PFSK-1 (cell line): ENCODE results near the gene NAA20.

Experiments
- POLR2AphosphoS5 ChIP-seq: IDR thresholded peaks from 2 replicates; pipeline ENCODE4 v1.6.1; 2012; ENCODE audit warnings: low read depth, mild to moderate bottlenecking, control low read depth, low read length, moderate library complexity
- REST ChIP-seq, 2 experiments: IDR thresholded peaks; 2 replicates each; pipeline versions ENCODE4 v1.6.1 to v1.8.0; 2011 to 2012; ENCODE audit warnings: low read depth in 2 of 2, low read length in 2 of 2, control low read depth in 1 of 2, inconsistent platforms in 1 of 2, mild to moderate bottlenecking in 1 of 2, moderate library complexity in 1 of 2; ENCODE audit not compliant: insufficient read depth in 1 of 2
- TAF1 ChIP-seq: IDR thresholded peaks from 2 replicates; pipeline ENCODE4 v1.6.1; 2012; ENCODE audit warnings: low read length, control low read depth, borderline replicate concordance; ENCODE audit not compliant: insufficient read depth

DNA sequence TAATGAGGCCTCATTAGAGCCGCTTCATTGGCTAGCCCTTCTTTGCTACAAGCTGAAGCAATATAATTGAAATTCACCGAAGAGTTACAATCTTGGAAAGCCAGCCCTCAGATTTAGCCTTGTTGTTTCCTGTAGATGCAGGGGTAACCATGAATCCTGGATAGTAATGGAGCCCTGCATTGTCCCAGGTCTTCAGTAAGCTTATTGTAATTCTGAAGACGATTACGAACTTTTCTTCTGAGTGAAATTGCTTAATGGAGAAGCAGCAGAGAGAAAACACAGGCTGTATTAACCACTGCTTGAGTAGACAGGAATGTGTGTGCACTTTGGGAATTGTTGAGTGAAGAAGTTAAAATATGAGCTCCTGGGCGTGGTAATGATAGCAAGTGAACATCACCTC is 26.3 kb upstream of the NAA20 start:
- TF ChIP-seq REST (IDR thresholded peaks at IDR 0.05; ENCODE audit: insufficient read depth in 1 of 2, low read depth in 2 of 2, low read length in 2 of 2) (no peak), TAF1 (no peak), POLR2AphosphoS5 (0 out of 2 replicates have a peak, but pooled peaks have one; percentile 4)
